Measurements from ENCODE around the gene ALDH5A1.
"Not testable (repeated sequence)": the region's sequence is repeated elsewhere in the genome, so short reads cannot be mapped to it uniquely, and the experiment has no call there.

ALDH5A1 gene

DNA sequence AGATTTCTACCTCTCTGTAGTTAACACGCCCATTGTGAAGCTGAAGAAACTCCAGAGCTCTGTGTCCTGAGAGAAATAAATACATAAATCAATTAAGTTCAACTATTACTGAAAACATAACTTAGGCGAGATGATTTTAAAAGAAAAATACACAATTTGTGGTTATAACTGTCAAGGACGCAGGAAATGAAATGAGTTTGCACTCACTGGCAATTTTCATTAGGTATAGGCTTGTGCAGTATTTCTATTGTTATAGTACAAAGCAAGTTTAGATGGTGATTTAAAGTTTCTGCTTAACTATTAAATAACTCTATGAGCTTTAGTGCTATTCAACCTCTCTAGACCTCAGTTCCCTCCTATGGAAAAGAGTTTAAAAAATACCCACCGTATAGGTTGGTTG is 8.7 kb upstream of the ALDH5A1 start:
- DNase-seq (ENCODE audit: low read depth) = no peak

DNA sequence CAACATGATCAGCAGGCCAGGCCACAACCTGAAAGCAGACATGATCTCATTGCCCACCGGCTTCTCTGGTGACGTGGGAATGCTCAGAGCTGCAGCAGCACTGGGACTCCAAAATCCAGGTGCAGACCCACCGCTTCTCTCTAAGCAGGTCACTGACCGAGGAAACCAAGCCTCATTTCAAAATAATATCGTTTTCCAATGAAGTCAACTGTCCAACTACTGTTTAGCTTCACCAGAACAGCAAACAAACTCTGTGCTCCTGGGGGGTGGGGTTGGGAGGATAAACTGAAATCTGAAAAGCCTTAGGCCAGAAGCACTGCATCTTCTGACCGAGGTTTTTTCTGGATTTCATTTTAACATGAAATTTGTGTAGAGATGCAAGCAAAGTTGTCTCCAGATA is 5.3 kb upstream of the ALDH5A1 start, which contains the start of gene GPLD1:
TSS of gene GPLD1 (minus strand) at position 109 of the 400 bp plus-strand sequence. CDS start at position 42, 67 bp downstream.
- no peak for DNase-seq (ENCODE audit: low read depth)

DNA sequence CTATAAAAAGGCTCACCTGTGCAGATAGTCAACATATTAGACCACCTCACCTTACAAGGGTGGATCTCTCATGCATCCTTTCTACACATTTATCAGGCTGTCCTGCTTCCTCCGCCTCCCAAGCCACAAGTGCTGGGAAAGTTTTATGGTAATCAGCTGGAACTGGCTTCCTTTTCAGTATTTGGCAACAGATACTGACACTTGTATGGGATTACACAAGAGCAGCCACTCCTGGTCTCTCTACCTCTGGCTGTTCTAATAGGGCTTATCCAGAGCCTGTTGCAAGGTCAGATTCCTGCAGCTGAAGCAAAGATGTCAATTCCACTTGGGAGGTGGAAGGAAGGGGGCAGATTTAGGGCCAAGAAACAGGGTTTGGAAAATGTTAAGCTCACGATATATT is 4.9 kb upstream of the ALDH5A1 start:
- DNase-seq (ENCODE audit: low read depth) = no peak

GRCh38 chr6:24490948-24491347 is 3.8 kb upstream of the ALDH5A1 start:
- DNase-seq (ENCODE audit: low read depth) = no peak

GRCh38 chr6:24492475-24492874 is 2.3 kb upstream of the ALDH5A1 start:
- DNase-seq (ENCODE audit: low read depth) = no peak

DNA sequence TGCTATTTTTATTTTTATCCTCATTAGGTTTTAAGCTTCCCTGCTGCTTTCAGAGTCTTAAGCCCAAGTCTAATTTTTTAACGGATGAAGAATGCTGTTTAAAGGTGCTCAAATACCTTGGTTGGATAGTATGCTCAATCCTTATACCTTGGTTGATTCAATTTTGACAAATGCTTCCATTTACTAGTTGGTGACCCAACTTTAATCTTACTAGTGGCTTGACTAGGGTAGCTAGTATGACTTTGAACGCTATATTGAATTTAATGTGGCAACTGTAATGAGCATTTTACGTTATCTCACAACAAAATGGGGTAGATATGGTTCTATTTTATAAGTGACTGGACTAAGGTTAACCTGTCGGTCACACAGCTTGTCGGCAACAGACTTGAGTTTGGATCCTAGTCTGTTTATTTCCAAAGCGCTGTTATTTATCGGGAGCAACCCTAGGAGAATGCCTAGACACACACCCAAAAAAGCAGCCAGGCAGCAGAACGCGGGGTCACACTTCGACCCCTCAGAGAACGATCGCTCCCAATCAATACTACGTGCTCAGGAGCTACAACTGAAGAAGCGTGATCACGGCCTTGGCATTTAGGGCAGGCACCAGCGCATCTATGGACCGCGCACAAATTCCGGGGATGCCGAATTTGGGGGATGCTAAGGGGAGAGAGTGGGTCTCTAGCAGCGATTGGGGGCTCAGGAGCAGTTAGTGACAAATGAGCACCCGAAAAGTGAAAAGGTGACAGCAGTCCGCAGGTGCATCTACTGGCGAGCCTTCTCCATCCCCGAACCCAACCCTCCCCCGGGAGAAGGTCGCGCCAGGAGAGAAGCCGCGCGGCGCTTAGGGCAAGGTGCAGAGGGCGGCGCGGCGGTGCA is 586 bp upstream of the ALDH5A1 start:
- DNase-seq (ENCODE audit: low read depth) = no peak

DNA sequence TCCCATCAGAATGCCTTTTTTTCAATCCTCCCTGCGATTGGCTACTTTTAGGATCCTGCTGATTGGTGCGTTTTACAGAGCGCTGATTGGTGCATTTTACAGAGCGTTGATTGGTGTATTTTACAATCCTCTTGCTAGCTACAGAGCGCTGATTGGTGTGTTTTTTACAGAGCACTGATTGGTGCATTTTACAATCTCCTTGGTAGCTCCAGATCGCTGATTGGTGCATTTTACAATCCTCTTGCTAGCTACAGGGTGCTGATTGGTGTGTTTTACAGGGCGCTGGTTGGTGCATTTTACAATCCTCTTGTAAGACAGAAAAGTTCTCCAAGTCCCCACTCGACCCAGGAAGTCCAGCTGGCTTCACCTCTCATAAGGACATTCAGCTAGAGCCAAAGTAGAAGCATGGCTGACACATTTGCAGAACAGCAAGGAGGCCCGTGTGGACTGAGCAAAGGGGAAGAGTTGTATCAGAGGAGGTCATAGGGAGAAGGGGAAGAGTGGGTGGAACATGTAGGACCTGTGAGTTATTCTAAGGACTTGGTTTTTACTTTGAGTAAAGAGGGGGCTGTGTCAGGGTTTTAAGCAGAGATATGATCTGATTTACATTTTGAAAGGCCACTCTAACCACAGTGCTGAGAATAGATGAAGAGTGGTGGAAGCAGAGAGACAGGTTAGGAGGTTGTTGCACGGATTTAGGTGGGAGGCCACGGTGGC is 2.6 kb downstream of the ALDH5A1 start:
- no peak for DNase-seq (ENCODE audit: low read depth)

DNA sequence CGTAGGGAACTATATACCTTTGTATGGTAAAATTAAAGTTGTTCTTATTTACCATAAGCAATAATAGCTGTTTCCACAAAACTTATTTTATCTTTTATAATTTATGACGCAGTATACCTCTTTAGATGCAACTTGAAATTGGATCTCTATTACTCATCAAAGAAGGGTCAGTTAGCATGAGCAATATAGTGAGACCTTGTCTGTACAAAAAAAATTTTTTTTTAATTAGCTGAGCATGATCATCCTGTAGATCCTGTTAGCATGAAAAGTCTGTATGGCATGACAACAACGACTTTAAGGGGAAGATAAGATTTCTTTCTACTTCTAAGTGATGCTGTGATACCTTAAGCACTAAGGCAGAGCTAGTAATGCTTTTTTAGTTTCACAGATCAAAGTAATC is 5.9 kb downstream of the ALDH5A1 start:
- no peak for DNase-seq (ENCODE audit: low read depth)

GRCh38 chr6:24501374-24501773 is 6.6 kb downstream of the ALDH5A1 start:
- DNase-seq (ENCODE audit: low read depth) = no peak

DNA sequence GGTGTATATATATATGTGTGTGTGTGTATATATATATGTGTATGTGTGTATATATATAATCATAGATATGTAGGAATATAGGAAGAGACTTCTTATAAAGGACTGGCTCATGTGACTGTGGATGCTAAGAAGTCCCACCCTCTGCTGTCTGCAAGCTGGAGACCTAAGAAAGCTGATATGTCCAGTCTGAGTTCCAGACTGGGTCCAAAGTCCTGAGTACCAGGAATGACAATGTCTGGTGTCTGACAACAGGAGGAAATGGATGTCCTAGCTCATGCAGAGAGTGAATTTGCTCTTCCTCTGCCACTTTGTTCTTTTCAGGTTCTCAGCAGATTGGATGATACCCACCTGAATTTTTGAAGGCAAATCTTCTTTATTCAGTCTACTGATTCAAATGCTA is 7.1 kb downstream of the ALDH5A1 start:
- no peak for DNase-seq (ENCODE audit: low read depth)

DNA sequence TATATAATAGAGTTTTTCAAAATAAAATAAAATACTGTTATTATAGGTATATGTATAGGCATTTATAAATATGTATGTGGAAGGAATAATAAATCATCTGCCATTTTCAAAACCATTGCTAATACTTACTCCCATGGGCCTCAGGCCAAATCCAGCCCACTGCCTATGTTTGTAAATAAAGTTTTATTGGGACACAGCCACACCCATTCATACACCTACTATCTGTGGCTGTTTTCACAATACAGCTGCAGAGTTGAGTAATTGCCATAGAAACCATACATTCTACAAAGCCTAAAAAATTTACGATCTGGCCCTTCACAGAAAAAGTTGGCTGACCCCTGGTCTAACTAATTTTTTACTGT is 9.5 kb downstream of the ALDH5A1 start:
- no peak for DNase-seq (ENCODE audit: low read depth)

GRCh38 chr6:24504649-24505586 is 10.1 kb downstream of the ALDH5A1 start:
- DNase-seq (ENCODE audit: low read depth) = no peak

DNA sequence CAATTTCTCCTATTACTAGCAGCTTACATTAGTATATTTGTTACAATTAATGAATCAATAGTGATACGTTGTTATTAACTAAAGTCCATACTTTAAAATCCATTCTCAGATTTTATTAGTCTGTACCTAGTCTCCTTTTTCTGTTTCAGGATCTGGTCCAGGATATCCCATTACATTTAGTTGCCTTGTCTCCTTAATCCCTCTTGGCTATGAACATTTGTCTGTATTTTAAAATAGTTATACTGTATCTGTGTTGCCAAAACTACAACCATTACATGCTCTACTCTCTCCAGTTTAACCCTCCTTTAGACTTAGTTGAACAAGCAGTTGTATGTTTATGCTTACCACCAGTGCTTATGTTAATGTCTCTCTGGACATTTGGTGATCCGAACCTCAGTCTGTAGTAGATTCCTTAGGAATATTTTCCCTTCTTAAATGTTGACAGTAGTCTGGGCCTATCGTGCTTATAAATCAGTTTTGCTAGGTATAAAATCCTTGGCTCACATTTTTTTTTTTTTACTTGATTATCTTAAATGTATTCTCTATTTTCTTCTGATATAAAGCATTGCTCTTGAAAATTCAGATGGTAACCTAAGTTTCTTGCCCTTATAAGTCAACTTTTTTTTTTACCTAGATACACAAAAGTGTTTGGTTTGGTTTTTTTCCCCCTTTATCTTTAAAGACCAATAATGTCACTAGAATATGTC is 12.2 kb downstream of the ALDH5A1 start:
- DNase-seq (ENCODE audit: low read depth) = no peak

GRCh38 chr6:24511976-24512375 is 17.2 kb downstream of the ALDH5A1 start:
- DNase-seq (ENCODE audit: low read depth) = not testable (repeated sequence)

GRCh38 chr6:24513602-24514001 is 18.8 kb downstream of the ALDH5A1 start:
- no peak for DNase-seq (ENCODE audit: low read depth)

- no peak for DNase-seq (ENCODE audit: low read depth)
These were observed 23.1 kb downstream of the ALDH5A1 start for GRCh38 chr6:24517659-24518543.

- DNase-seq (ENCODE audit: low read depth) = peak; percentile 18
These were observed 26.3 kb downstream of the ALDH5A1 start for GRCh38 chr6:24520929-24521546.

DNA sequence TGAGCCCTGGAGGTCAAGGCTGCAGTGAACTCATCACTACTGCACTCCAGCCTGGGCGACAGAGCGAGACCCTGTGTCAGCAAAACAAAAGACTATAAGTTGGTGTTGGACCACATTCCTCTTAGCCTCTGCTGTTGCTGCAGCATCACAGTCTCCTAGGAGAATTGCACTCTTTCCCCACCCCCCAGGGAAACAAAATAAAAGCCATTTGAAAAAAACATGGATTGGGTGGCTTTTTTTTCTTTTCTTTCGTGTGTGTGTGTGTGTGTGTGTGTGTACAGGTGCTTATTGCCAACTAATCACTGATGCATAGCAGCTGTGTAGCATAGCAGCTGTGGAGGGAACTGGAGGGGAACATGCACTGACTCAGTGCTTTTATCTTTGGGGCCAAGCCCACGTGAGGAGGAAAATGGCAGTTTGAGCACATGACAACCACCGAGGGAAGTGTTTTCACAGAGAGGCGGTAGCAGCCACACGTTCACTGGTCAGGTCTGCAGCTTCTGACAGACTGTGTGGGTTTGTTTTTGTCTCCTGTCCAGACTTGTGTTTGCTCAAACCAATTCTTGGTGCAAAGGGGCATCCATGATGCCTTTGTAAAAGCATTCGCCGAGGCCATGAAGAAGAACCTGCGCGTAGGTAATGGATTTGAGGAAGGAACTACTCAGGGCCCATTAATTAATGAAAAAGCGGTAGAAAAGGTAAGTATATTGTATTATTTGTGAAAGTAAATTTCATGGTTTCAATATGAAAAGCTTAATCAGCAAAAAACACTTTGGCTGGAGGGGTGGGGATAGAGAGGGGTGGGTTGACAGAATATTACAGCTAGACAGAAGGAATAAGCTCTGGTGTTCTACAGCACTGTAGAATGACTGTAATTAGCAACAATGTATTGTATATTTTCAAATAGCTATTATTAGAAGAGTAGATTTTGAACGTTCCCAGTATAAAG is 27.7 kb downstream of the ALDH5A1 start:
- no peak for DNase-seq (ENCODE audit: low read depth)

DNA sequence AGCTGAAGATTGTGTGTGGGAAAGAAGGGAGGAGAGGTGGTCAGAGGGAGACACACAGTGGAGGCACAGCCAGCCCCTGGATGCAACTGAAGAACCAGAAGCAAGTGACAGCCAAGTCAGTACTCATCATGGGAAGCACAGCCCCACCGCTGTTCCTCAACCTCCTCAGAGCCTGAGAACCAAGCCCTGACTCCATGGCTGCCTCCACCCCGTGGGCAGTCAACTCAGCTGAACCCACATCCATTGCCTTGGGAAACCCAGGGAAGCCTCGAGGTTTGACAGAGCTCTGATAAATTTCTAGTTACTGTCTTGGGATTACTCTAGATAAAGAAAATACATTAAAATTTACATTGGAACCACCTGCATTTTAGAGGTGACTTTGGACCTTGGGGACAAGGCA is 29.6 kb downstream of the ALDH5A1 start:
- no peak for DNase-seq (ENCODE audit: low read depth)
